Upper lobe of left lung (tissue), 6 donors: ENCODE measurements around the gene NACC2. TPM values are rescaled to one million over a fixed set of nuclear protein-coding genes. Genes with fewer than 3 reads are reported as not detected.

Experiments used
- ATAC-seq, 2 donors: fragments of 200-7000 bp; cut with Tn5 transposase; one replicate each; pipeline ENCODE4 v1.9.1; 2022; ENCODE audit warnings: mild to moderate bottlenecking in 2 of 2, moderate library complexity in 2 of 2; ENCODE audit not compliant: low FRiP score in 2 of 2
- DNase-seq, 2 donors: peaks; one replicate each; pipeline ENCODE4 v3.0.0-alpha.2; 2019 to 2020
- H3K27ac ChIP-seq, 4 donors: fragments of 200-600 bp; sonication (generic); one replicate each; pipeline ENCODE4 v1.5.1; 2016 to 2019
- H3K27me3 ChIP-seq, 4 donors: fragments of 200-600 bp; sonication (generic); one replicate each; pipeline ENCODE4 v1.5.1; 2017 to 2019
- H3K36me3 ChIP-seq, 4 donors: fragments of 200-600 bp; sonication (generic); one replicate each; pipeline ENCODE4 v1.5.1; 2016 to 2019
- H3K4me1 ChIP-seq, 4 donors: fragments of 200-600 bp; sonication (generic); one replicate each; pipeline ENCODE4 v1.5.1; 2018 to 2019
- H3K4me3 ChIP-seq, 4 donors: fragments of 200-600 bp; sonication (generic); one replicate each; pipeline ENCODE4 v1.5.1; 2017 to 2019; ENCODE audit warnings: mild to moderate bottlenecking in 2 of 4, moderate library complexity in 1 of 4
- H3K9me3 ChIP-seq, 4 donors: fragments of 200-600 bp; sonication (generic); one replicate each; pipeline ENCODE4 v1.5.1; 2018 to 2019
- EP300 ChIP-seq, 4 donors: sonication (generic); formaldehyde crosslinking; IDR thresholded peaks; one replicate each; pipeline ENCODE4 v1.5.1; 2017; ENCODE audit warnings: antibody characterized with exemption in 4 of 4, control low read depth in 2 of 4
- POLR2A ChIP-seq, 4 donors: fragments of 450-650 bp; IDR thresholded peaks; one replicate each; pipeline ENCODE4 v1.5.1; 2016 to 2017; ENCODE audit warnings: antibody characterized with exemption in 4 of 4, mild to moderate bottlenecking in 2 of 4
- POLR2AphosphoS5 ChIP-seq, 2 donors: sonication (generic); formaldehyde crosslinking; IDR thresholded peaks; one replicate each; pipeline ENCODE4 v1.5.1; 2017; ENCODE audit warnings: antibody characterized with exemption in 2 of 2
- WGBS, 2 donors: methylation state at CpG; one replicate each; pipeline ENCODE4 v1.1.5; 2017 to 2018; 5-methylcytosine and 5-hydroxymethylcytosine counted together
- total RNA-seq, 6 donors: library from RNA; depleted of rRNA in 4 of 6; stranded (reverse); fragments of >200 nt in 4 of 6; gene quantifications; one replicate each; pipeline versions ENCODE4 v1.1.0 to v1.2.1, GENCODE V29; 2016 to 2021
- TF ChIP-seq, protein P1 (sequence below), 6 experiments: fragments of 450-650 bp in 4 of 6; fragments of 200-600 bp in 2 of 6; sonication (generic) in 2 of 6; IDR thresholded peaks; one replicate each; pipeline ENCODE4 v1.5.1; 2016 to 2019; ENCODE audit warnings: antibody characterized with exemption in 6 of 6
- donor health status: DM: no; HTN: no; CAD: no; lungs with moderate emphysema.
- donor health status: DM: no; HTN: yes; CAD: no; lungs with severe emphysema.

NACC2 gene
- total RNA-seq, 6 donors from 2014 or later, result 16.8 to 38.4 (median 31.3) TPM

GRCh38 chr9:136014147-136014923 lies 80.8 kb downstream of the NACC2 start:
- Histone ChIP-seq H3K27me3 (no peaks in the 10 kb centered on the region), H3K27ac (peak overlapping the region; percentile 11 to 65 (median 42)), H3K36me3 (peaks cover 0 to 46% (median 16%) of the 10 kb centered on the region in 4 donors), H3K4me3 (no peak overlapping the region), H3K4me1 (peaks cover 44 to 69% (median 51%) of the 10 kb centered on the region in 4 donors), H3K9me3 (no peaks in the 10 kb centered on the region)
- peak; percentile 33 to 38 for DNase-seq
- ATAC-seq, result no peak
- 75 to 83% methylated on average over 9 to 18 of the region's 18 CpGs for WGBS, 2 donors
- TF ChIP-seq POLR2AphosphoS5 (IDR thresholded peaks at IDR 0.05), result no peak
- TF ChIP-seq EP300 (IDR thresholded peaks at IDR 0.05), result no peak
- TF ChIP-seq, protein P1, sequence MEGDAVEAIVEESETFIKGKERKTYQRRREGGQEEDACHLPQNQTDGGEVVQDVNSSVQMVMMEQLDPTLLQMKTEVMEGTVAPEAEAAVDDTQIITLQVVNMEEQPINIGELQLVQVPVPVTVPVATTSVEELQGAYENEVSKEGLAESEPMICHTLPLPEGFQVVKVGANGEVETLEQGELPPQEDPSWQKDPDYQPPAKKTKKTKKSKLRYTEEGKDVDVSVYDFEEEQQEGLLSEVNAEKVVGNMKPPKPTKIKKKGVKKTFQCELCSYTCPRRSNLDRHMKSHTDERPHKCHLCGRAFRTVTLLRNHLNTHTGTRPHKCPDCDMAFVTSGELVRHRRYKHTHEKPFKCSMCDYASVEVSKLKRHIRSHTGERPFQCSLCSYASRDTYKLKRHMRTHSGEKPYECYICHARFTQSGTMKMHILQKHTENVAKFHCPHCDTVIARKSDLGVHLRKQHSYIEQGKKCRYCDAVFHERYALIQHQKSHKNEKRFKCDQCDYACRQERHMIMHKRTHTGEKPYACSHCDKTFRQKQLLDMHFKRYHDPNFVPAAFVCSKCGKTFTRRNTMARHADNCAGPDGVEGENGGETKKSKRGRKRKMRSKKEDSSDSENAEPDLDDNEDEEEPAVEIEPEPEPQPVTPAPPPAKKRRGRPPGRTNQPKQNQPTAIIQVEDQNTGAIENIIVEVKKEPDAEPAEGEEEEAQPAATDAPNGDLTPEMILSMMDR (IDR thresholded peaks at IDR 0.05), result no peak
- no peak for TF ChIP-seq POLR2A (IDR thresholded peaks at IDR 0.05)

DNA sequence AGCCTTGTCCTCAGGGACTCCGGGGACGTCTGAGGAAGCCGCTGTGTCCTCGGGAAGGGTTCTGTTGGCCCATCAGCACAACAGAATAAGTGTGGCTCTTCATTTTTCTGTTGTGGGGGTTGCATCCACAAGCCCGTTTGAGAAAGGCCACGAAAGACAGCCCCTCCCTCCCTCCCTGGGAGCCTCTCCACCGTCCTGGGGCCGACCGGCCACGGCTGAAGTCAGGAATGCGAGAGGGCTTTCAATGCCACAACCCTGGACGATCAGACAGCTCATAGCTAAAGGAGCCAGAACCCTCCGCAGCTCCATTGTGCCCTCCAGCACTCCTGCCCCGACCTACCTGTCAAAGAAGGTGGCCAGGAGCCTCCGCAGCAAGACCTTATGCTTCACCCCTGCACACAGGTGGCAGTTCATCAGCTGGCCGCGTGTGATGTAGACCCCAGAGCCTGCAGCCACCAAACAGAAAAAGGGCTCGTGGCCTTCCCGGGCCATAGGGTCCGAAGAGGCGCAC lies 81.5 kb downstream of the NACC2 start:
- H3K4me1 ChIP-seq, result peaks cover 44 to 71% (median 56%) of the 10 kb centered on the region in 4 donors
- TF ChIP-seq EP300 (IDR thresholded peaks at IDR 0.05) (no peak), POLR2AphosphoS5 (IDR thresholded peaks at IDR 0.05) (no peak), POLR2A (IDR thresholded peaks at IDR 0.05) (no peak)
- TF ChIP-seq, protein P1 (IDR thresholded peaks at IDR 0.05), result no peak
- H3K27ac ChIP-seq, result peak overlapping the region in 3 of 4 donors; percentile 81 to 90 (median 87)
- H3K9me3 ChIP-seq, result no peaks in the 10 kb centered on the region
- DNase-seq (peak in 1 of 2 donors; percentile 50), ATAC-seq (no peak)
- WGBS, 2 donors, result 90 to 93% methylated on average over 17 to 21 of the region's 21 CpGs
- peaks cover 0 to 46% (median 20%) of the 10 kb centered on the region in 4 donors for H3K36me3 ChIP-seq
- no peaks in the 10 kb centered on the region for H3K27me3 ChIP-seq
- H3K4me3 ChIP-seq, result no peak overlapping the region

DNA sequence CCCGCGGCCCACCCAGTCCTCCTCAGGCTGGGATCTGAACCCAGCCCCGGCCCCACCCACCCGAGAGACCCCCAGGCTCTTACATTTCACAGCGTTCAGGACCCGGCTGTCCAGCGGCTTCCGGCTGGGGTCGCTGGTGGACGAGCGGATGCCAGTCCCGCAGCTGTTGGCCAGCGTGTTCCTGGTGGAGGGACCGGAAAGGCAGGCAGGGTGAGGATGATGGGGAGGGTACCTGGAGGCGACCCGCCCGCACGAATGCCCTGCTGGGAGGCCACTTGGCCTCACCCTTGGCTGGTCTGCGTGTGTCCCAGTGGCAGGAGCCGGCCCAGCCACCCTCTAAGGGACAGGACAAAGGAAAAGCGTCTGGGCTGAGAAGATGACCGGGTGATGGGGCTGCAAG lies 82.0 kb downstream of the NACC2 start:
- 81 to 94% methylated on average over 7 to 22 of the region's 22 CpGs for whole genome bisulfite sequencing, 2 donors
- TF ChIP-seq, protein P1 (IDR thresholded peaks at IDR 0.05), result no peak
- TF ChIP-seq POLR2A (IDR thresholded peaks at IDR 0.05) (no peak), POLR2AphosphoS5 (IDR thresholded peaks at IDR 0.05) (no peak), EP300 (IDR thresholded peaks at IDR 0.05) (no peak)
- ATAC-seq, result no peak
- Histone ChIP-seq H3K27ac (peak overlapping the region; percentile 77 to 90 (median 84)), H3K36me3 (peaks cover 0 to 46% (median 20%) of the 10 kb centered on the region in 4 donors), H3K4me3 (no peak overlapping the region), H3K4me1 (peaks cover 44 to 70% (median 58%) of the 10 kb centered on the region in 4 donors), H3K9me3 (no peaks in the 10 kb centered on the region), H3K27me3 (no peaks in the 10 kb centered on the region)
- DNase-seq, result peak in 1 of 2 donors; percentile 70

DNA sequence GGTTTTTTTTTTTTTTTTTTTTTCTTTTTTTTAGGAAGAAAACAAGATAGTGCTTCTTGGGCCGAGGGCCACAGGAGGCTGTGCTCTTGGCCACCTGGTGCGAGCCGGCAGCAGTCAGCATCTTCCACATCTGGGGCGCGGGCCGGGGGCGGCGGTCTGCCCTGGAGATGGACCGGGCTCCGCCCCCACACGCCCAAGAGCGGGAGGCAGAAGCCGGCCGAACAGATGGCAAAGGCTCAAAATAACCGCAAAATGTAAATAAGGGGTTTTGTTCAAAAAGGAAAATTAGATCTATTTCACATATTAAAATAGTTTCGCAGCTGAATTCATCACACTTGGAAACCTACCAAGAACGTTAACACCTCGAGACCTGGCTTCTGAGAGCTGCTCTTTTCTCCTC lies 82.4 kb downstream of the NACC2 start:
- ATAC-seq, result no peak
- 79 to 80% methylated on average over 17 to 18 of the region's 18 CpGs for WGBS, 2 donors
- H3K4me1 ChIP-seq, result peaks cover 40 to 65% (median 55%) of the 10 kb centered on the region in 4 donors
- H3K27me3 ChIP-seq, result no peaks in the 10 kb centered on the region
- peaks cover 0 to 46% (median 20%) of the 10 kb centered on the region in 4 donors for H3K36me3 ChIP-seq
- TF ChIP-seq POLR2A (IDR thresholded peaks at IDR 0.05), result no peak
- no peak for TF ChIP-seq POLR2AphosphoS5 (IDR thresholded peaks at IDR 0.05)
- TF ChIP-seq, protein P1 (IDR thresholded peaks at IDR 0.05), result no peak
- no peak for TF ChIP-seq EP300 (IDR thresholded peaks at IDR 0.05)
- H3K4me3 ChIP-seq, result no peak overlapping the region
- peak in 1 of 2 donors; percentile 87 for DNase-seq
- H3K27ac ChIP-seq, result peak overlapping the region; percentile 77 to 90 (median 84)
- no peaks in the 10 kb centered on the region for H3K9me3 ChIP-seq
